Caki2 (cell line): ENCODE results near the gene MRPS23. TPM values are rescaled to one million over a fixed set of nuclear protein-coding genes. Genes with fewer than 3 reads are reported as not detected.
A peak's percentile ranks its signal among the peaks of the same experiment; 100 is the strongest.
"Not testable (repeated sequence)": the region's sequence is repeated elsewhere in the genome, so short reads cannot be mapped to it uniquely, and the experiment has no call there.

Experiments
- DNase-seq: peaks from one replicate; pipeline ENCODE4 v3.0.0-alpha.2; 2015; ENCODE audit warnings: low read depth
- in situ Hi-C: cut with HindIII; loops from 2 replicates; pipeline ENCODE4 v1.10.0; 2016; ENCODE audit warnings: low sequenced_read_pairs, low pct_unique_long_range_greater_than_20kb, mixed read lengths
- total RNA-seq: library from RNA; depleted of rRNA; stranded (reverse); fragments of >200 nt; shearing (Covaris generic); gene quantifications from 2 replicates; pipeline ENCODE4 v1.2.3, GENCODE V29; 2014; ENCODE audit warnings: low replicate concordance

Gene MRPS23
- total RNA-seq, 1 experiment from 2014 or later = 71.5 TPM

- in situ Hi-C loops = loop anchor here (10.0 kb wide), 1 partner anchor 141 kb away; no protein-coding TSS in a partner anchor
- DNase-seq = no peak
These were observed 3.9 kb upstream of the MRPS23 start for GRCh38 chr17:57853695-57854094.

- in situ Hi-C loops = loop anchor here (10.0 kb wide), 1 partner anchor 142 kb away; no protein-coding TSS in a partner anchor
These were observed 3.1 kb upstream of the MRPS23 start for GRCh38 chr17:57852955-57853328.

GRCh38 chr17:57852092-57852954 is 2.5 kb upstream of the MRPS23 start:
- no peak for DNase-seq
- in situ Hi-C loops = loop anchor here (10.0 kb wide), 1 partner anchor 142 kb away; no protein-coding TSS in a partner anchor

More at GRCh38 chr17:57852955-57853328, 3.1 kb upstream of the MRPS23 start:
- DNase-seq = no peak

GRCh38 chr17:57849163-57849873 is 526 bp downstream of the MRPS23 start:
- in situ Hi-C loops = no loop called here
- DNase-seq = no peak

- in situ Hi-C loops, DNase-seq: not testable (repeated sequence)
These were observed 3.5 kb downstream of the MRPS23 start for GRCh38 chr17:57846056-57846945.

GRCh38 chr17:57842280-57842679 is 7.6 kb downstream of the MRPS23 start:
- no peak for DNase-seq
- in situ Hi-C loops = no loop called here

- in situ Hi-C loops = no loop called here
- DNase-seq = no peak
These were observed 10.3 kb downstream of the MRPS23 start for GRCh38 chr17:57839571-57839923.

GRCh38 chr17:57838857-57839570 is 10.8 kb downstream of the MRPS23 start:
- DNase-seq = no peak
- in situ Hi-C loops = no loop called here

- in situ Hi-C loops = no loop called here
- DNase-seq = no peak
These were observed 11.4 kb downstream of the MRPS23 start for GRCh38 chr17:57838453-57838852.

- no peak for DNase-seq
- in situ Hi-C loops = no loop called here
These were observed 14.4 kb downstream of the MRPS23 start for GRCh38 chr17:57835333-57835900.

GRCh38 chr17:57834146-57834741 is 15.6 kb downstream of the MRPS23 start:
- in situ Hi-C loops = no loop called here
- peak; percentile 84 for DNase-seq

GRCh38 chr17:57833179-57833939 is 16.5 kb downstream of the MRPS23 start:
- in situ Hi-C loops = no loop called here
- DNase-seq = peak; percentile 46

- no peak for DNase-seq
- in situ Hi-C loops = no loop called here
These were observed 17.3 kb downstream of the MRPS23 start for GRCh38 chr17:57832314-57833178.

GRCh38 chr17:57830880-57831279 is 19.0 kb downstream of the MRPS23 start:
- no peak for DNase-seq
- in situ Hi-C loops = no loop called here

- in situ Hi-C loops = no loop called here
- no peak for DNase-seq
These were observed 26.1 kb downstream of the MRPS23 start for GRCh38 chr17:57823469-57824401.
